WTC11 (cell line): ENCODE measurements around the gene COPS7A. TPM values are rescaled to one million over a fixed set of nuclear protein-coding genes. Genes with fewer than 3 reads are reported as not detected.
A peak's percentile ranks its signal among the peaks of the same experiment; 100 is the strongest.

Source experiments
- ATF1 ChIP-seq: sonication (generic); formaldehyde crosslinking; IDR thresholded peaks from 2 replicates; pipeline ENCODE4 v1.8.1; 2023; ENCODE audit warnings: mild to moderate bottlenecking, moderate library complexity, missing genetic modification reagents
- ETV6 ChIP-seq: sonication (generic); formaldehyde crosslinking; IDR thresholded peaks from 2 replicates; pipeline ENCODE4 v1.8.1; 2022; ENCODE audit warnings: mild to moderate bottlenecking, missing genetic modification reagents
- GABPB1 ChIP-seq: sonication (generic); formaldehyde crosslinking; IDR thresholded peaks from 2 replicates; pipeline ENCODE4 v1.8.1; 2023; ENCODE audit warnings: mild to moderate bottlenecking, missing genetic modification reagents
- GTF2I ChIP-seq: fragments of 250-450 bp; sonication (Bioruptor Pico); conservative IDR thresholded peaks from 2 replicates; pipeline ENCODE4 v1.4.0; 2021; ENCODE audit warnings: mild to moderate bottlenecking
- JAZF1 ChIP-seq: fragments of 250-450 bp; sonication (Bioruptor Pico); IDR thresholded peaks from 2 replicates; pipeline ENCODE4 v1.9.0; 2021; ENCODE audit warnings: moderate library complexity, mild to moderate bottlenecking, inconsistent platforms
- NR2C2 ChIP-seq: sonication (generic); formaldehyde crosslinking; IDR thresholded peaks from 2 replicates; pipeline ENCODE4 v1.8.0; 2022; ENCODE audit warnings: mild to moderate bottlenecking, missing genetic modification reagents
- RORB ChIP-seq: fragments of 250-450 bp; sonication (Bioruptor Pico); IDR thresholded peaks from 2 replicates; pipeline ENCODE4 v1.9.0; 2021; ENCODE audit warnings: mild to moderate bottlenecking
- SMAD4 ChIP-seq: sonication (generic); formaldehyde crosslinking; IDR thresholded peaks from 2 replicates; pipeline ENCODE4 v1.8.0; 2022; ENCODE audit warnings: mild to moderate bottlenecking, missing genetic modification reagents
- SP1 ChIP-seq: sonication (generic); formaldehyde crosslinking; conservative IDR thresholded peaks from 2 replicates; pipeline ENCODE4 v1.8.1; 2022; ENCODE audit warnings: missing genetic modification reagents
- ZNF121 ChIP-seq: sonication (generic); formaldehyde crosslinking; IDR thresholded peaks from 2 replicates; pipeline ENCODE4 v1.8.0; 2023; ENCODE audit warnings: missing genetic modification reagents
- ZNF317 ChIP-seq: sonication (generic); formaldehyde crosslinking; IDR thresholded peaks from 2 replicates; pipeline ENCODE4 v1.8.1; 2023; ENCODE audit warnings: low read depth, mild to moderate bottlenecking, moderate library complexity, missing genetic modification reagents, borderline replicate concordance
- ZNF416 ChIP-seq: fragments of 250-450 bp; sonication (Bioruptor Pico); IDR thresholded peaks from 2 replicates; pipeline ENCODE4 v1.9.0; 2021; ENCODE audit warnings: mild to moderate bottlenecking, inconsistent platforms
- total RNA-seq: library from RNA; stranded (reverse); gene quantifications from 3 replicates; pipeline ENCODE4 v1.2.3, GENCODE V29; 2021
- TF ChIP-seq, protein P1 (sequence below): fragments of 250-450 bp; sonication (Bioruptor Pico); IDR thresholded peaks from 2 replicates; pipeline ENCODE4 v1.9.0; 2021; ENCODE audit warnings: mild to moderate bottlenecking, borderline replicate concordance
- TF ChIP-seq, protein P2 (sequence below): sonication (generic); formaldehyde crosslinking; IDR thresholded peaks from 2 replicates; pipeline ENCODE4 v1.8.0; 2022; ENCODE audit warnings: missing genetic modification reagents
- TF ChIP-seq, protein P3 (sequence below): sonication (generic); formaldehyde crosslinking; IDR thresholded peaks from 2 replicates; pipeline ENCODE4 v1.8.1; 2022; ENCODE audit warnings: mild to moderate bottlenecking, missing genetic modification reagents, moderate library complexity, borderline replicate concordance
- TF ChIP-seq, protein P4 (sequence below): fragments of 250-450 bp; sonication (Bioruptor Pico); IDR thresholded peaks from 2 replicates; pipeline ENCODE4 v2.1.2; 2022; ENCODE audit warnings: mild to moderate bottlenecking, moderate library complexity
- TF ChIP-seq, protein P5 (sequence below): sonication (generic); formaldehyde crosslinking; IDR thresholded peaks from 2 replicates; pipeline ENCODE4 v1.8.1; 2023; ENCODE audit warnings: mild to moderate bottlenecking, moderate library complexity, missing genetic modification reagents
- TF ChIP-seq, protein P6 (sequence below): sonication (generic); formaldehyde crosslinking; conservative IDR thresholded peaks from 2 replicates; pipeline ENCODE4 v1.8.1; 2022; ENCODE audit warnings: mild to moderate bottlenecking, missing genetic modification reagents
- TF ChIP-seq, protein P7 (sequence below): sonication (generic); formaldehyde crosslinking; IDR thresholded peaks from 2 replicates; pipeline ENCODE4 v1.8.1; 2022; ENCODE audit warnings: missing genetic modification reagents, borderline replicate concordance
- TF ChIP-seq, protein P8 (sequence below): sonication (generic); formaldehyde crosslinking; IDR thresholded peaks from 2 replicates; pipeline ENCODE4 v1.8.1; 2023; ENCODE audit warnings: mild to moderate bottlenecking, missing genetic modification reagents, moderate library complexity
- TF ChIP-seq, protein P9 (sequence below): sonication (generic); formaldehyde crosslinking; IDR thresholded peaks from 2 replicates; pipeline ENCODE4 v1.8.0; 2023; ENCODE audit warnings: missing genetic modification reagents

The COPS7A gene
- total RNA-seq, 1 experiment from 2014 or later, result 41.4 TPM

DNA sequence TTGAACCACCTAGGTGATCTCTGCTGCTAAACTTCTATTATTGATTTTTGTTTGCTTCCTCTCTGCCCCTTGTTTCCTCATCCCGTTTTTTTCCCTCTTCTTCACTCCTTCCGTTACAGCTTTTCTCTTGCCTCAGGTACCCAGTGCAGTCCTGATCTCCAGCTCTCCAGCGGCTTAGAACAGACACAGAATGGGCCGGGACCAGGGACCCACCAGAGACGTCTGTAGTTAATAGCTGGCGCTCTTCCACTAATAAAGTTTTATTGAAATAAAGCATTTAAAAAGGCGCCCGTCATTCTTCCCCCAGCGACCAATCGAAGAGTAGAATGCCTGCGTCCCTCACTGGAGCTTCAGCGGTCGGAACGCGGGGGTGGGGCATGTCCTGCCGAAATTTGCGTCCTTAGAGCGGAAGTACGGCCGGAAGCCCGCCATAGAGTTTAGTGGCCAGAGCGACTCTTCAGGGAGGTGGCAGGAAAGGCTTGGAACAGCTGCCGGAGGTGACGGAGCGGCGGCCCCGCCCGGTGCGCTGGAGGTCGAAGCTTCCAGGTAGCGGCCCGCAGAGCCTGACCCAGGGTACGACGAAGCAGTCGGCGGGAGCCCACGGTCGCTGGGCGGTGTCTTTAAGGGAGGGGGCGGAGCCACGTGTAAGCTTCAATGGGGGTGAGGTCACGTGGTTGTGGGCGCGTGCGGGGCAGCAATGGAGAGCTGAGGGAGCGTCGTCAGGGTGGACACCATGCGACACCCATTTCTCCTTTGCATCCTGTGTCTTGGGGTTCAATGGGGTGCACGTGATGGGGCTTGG lies at the start of gene COPS7A (continued):
- TF ChIP-seq, protein P1, sequence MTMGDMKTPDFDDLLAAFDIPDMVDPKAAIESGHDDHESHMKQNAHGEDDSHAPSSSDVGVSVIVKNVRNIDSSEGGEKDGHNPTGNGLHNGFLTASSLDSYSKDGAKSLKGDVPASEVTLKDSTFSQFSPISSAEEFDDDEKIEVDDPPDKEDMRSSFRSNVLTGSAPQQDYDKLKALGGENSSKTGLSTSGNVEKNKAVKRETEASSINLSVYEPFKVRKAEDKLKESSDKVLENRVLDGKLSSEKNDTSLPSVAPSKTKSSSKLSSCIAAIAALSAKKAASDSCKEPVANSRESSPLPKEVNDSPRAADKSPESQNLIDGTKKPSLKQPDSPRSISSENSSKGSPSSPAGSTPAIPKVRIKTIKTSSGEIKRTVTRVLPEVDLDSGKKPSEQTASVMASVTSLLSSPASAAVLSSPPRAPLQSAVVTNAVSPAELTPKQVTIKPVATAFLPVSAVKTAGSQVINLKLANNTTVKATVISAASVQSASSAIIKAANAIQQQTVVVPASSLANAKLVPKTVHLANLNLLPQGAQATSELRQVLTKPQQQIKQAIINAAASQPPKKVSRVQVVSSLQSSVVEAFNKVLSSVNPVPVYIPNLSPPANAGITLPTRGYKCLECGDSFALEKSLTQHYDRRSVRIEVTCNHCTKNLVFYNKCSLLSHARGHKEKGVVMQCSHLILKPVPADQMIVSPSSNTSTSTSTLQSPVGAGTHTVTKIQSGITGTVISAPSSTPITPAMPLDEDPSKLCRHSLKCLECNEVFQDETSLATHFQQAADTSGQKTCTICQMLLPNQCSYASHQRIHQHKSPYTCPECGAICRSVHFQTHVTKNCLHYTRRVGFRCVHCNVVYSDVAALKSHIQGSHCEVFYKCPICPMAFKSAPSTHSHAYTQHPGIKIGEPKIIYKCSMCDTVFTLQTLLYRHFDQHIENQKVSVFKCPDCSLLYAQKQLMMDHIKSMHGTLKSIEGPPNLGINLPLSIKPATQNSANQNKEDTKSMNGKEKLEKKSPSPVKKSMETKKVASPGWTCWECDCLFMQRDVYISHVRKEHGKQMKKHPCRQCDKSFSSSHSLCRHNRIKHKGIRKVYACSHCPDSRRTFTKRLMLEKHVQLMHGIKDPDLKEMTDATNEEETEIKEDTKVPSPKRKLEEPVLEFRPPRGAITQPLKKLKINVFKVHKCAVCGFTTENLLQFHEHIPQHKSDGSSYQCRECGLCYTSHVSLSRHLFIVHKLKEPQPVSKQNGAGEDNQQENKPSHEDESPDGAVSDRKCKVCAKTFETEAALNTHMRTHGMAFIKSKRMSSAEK (CRISPR knock-in tag), result no peak
- no peak for TF ChIP-seq ZNF416 (CRISPR knock-in tag)
- peak; percentile 99 for TF ChIP-seq ZNF121 (CRISPR knock-in tag)
- TF ChIP-seq, protein P2, sequence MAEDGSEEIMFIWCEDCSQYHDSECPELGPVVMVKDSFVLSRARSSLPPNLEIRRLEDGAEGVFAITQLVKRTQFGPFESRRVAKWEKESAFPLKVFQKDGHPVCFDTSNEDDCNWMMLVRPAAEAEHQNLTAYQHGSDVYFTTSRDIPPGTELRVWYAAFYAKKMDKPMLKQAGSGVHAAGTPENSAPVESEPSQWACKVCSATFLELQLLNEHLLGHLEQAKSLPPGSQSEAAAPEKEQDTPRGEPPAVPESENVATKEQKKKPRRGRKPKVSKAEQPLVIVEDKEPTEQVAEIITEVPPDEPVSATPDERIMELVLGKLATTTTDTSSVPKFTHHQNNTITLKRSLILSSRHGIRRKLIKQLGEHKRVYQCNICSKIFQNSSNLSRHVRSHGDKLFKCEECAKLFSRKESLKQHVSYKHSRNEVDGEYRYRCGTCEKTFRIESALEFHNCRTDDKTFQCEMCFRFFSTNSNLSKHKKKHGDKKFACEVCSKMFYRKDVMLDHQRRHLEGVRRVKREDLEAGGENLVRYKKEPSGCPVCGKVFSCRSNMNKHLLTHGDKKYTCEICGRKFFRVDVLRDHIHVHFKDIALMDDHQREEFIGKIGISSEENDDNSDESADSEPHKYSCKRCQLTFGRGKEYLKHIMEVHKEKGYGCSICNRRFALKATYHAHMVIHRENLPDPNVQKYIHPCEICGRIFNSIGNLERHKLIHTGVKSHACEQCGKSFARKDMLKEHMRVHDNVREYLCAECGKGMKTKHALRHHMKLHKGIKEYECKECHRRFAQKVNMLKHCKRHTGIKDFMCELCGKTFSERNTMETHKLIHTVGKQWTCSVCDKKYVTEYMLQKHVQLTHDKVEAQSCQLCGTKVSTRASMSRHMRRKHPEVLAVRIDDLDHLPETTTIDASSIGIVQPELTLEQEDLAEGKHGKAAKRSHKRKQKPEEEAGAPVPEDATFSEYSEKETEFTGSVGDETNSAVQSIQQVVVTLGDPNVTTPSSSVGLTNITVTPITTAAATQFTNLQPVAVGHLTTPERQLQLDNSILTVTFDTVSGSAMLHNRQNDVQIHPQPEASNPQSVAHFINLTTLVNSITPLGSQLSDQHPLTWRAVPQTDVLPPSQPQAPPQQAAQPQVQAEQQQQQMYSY (CRISPR knock-in tag), result peak; percentile 56
- peak; percentile 94 for TF ChIP-seq ATF1 (CRISPR knock-in tag)
- no peak for TF ChIP-seq GTF2I (CRISPR knock-in tag)
- TF ChIP-seq, protein P3, sequence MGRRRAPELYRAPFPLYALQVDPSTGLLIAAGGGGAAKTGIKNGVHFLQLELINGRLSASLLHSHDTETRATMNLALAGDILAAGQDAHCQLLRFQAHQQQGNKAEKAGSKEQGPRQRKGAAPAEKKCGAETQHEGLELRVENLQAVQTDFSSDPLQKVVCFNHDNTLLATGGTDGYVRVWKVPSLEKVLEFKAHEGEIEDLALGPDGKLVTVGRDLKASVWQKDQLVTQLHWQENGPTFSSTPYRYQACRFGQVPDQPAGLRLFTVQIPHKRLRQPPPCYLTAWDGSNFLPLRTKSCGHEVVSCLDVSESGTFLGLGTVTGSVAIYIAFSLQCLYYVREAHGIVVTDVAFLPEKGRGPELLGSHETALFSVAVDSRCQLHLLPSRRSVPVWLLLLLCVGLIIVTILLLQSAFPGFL, result peak; percentile 70; the same call in 1 of the 2 replicates
- TF ChIP-seq, protein P4, sequence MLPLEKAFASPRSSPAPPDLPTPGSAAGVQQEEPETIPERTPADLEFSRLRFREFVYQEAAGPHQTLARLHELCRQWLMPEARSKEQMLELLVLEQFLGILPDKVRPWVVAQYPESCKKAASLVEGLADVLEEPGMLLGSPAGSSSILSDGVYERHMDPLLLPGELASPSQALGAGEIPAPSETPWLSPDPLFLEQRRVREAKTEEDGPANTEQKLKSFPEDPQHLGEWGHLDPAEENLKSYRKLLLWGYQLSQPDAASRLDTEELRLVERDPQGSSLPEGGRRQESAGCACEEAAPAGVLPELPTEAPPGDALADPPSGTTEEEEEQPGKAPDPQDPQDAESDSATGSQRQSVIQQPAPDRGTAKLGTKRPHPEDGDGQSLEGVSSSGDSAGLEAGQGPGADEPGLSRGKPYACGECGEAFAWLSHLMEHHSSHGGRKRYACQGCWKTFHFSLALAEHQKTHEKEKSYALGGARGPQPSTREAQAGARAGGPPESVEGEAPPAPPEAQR (CRISPR knock-in tag), result no peak
- peak; percentile 95 for TF ChIP-seq SP1 (CRISPR knock-in tag)
- TF ChIP-seq NR2C2 (CRISPR knock-in tag), result peak; percentile 55
- TF ChIP-seq, protein P5, sequence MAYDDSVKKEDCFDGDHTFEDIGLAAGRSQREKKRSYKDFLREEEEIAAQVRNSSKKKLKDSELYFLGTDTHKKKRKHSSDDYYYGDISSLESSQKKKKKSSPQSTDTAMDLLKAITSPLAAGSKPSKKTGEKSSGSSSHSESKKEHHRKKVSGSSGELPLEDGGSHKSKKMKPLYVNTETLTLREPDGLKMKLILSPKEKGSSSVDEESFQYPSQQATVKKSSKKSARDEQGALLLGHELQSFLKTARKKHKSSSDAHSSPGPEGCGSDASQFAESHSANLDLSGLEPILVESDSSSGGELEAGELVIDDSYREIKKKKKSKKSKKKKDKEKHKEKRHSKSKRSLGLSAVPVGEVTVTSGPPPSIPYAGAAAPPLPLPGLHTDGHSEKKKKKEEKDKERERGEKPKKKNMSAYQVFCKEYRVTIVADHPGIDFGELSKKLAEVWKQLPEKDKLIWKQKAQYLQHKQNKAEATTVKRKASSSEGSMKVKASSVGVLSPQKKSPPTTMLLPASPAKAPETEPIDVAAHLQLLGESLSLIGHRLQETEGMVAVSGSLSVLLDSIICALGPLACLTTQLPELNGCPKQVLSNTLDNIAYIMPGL (CRISPR knock-in tag), result peak; percentile 78; the same call in 1 of the 2 replicates
- peak; percentile 76 for TF ChIP-seq ZNF317 (CRISPR knock-in tag)
- TF ChIP-seq, protein P6, sequence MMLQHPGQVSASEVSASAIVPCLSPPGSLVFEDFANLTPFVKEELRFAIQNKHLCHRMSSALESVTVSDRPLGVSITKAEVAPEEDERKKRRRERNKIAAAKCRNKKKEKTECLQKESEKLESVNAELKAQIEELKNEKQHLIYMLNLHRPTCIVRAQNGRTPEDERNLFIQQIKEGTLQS (CRISPR knock-in tag), result peak; percentile 93
- TF ChIP-seq, protein P7, sequence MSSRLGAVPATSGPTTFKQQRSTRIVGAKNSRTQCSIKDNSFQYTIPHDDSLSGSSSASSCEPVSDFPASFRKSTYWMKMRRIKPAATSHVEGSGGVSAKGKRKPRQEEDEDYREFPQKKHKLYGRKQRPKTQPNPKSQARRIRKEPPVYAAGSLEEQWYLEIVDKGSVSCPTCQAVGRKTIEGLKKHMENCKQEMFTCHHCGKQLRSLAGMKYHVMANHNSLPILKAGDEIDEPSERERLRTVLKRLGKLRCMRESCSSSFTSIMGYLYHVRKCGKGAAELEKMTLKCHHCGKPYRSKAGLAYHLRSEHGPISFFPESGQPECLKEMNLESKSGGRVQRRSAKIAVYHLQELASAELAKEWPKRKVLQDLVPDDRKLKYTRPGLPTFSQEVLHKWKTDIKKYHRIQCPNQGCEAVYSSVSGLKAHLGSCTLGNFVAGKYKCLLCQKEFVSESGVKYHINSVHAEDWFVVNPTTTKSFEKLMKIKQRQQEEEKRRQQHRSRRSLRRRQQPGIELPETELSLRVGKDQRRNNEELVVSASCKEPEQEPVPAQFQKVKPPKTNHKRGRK, result 0 out of 2 replicates have a peak, but pooled peaks have one; percentile 20
- no peak for TF ChIP-seq RORB
- TF ChIP-seq, protein P8, sequence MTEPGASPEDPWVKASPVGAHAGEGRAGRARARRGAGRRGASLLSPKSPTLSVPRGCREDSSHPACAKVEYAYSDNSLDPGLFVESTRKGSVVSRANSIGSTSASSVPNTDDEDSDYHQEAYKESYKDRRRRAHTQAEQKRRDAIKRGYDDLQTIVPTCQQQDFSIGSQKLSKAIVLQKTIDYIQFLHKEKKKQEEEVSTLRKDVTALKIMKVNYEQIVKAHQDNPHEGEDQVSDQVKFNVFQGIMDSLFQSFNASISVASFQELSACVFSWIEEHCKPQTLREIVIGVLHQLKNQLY (CRISPR knock-in tag), result 0 out of 2 replicates have a peak, but pooled peaks have one; percentile 80
- TF ChIP-seq SMAD4 (CRISPR knock-in tag), result 0 out of 2 replicates have a peak, but pooled peaks have one; percentile 49
- TF ChIP-seq JAZF1 (CRISPR knock-in tag), result no peak
- TF ChIP-seq ETV6, result peak; percentile 91
- TF ChIP-seq, protein P9, sequence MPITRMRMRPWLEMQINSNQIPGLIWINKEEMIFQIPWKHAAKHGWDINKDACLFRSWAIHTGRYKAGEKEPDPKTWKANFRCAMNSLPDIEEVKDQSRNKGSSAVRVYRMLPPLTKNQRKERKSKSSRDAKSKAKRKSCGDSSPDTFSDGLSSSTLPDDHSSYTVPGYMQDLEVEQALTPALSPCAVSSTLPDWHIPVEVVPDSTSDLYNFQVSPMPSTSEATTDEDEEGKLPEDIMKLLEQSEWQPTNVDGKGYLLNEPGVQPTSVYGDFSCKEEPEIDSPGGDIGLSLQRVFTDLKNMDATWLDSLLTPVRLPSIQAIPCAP (CRISPR knock-in tag), result peak; percentile 96
- peak; percentile 75 for TF ChIP-seq GABPB1 (CRISPR knock-in tag)
